GF-D8 (cell line): ENCODE results near the gene PYURF.
"Not testable (repeated sequence)": the region's sequence is repeated elsewhere in the genome, so short reads cannot be mapped to it uniquely, and the experiment has no call there.

ENCODE experiments used
- DNase-seq: peaks from one replicate; lab custom pipeline; 2025; lab: John Stamatoyannopoulos, UW

The PYURF gene, protein sequence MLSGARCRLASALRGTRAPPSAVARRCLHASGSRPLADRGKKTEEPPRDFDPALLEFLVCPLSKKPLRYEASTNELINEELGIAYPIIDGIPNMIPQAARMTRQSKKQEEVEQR

DNA sequence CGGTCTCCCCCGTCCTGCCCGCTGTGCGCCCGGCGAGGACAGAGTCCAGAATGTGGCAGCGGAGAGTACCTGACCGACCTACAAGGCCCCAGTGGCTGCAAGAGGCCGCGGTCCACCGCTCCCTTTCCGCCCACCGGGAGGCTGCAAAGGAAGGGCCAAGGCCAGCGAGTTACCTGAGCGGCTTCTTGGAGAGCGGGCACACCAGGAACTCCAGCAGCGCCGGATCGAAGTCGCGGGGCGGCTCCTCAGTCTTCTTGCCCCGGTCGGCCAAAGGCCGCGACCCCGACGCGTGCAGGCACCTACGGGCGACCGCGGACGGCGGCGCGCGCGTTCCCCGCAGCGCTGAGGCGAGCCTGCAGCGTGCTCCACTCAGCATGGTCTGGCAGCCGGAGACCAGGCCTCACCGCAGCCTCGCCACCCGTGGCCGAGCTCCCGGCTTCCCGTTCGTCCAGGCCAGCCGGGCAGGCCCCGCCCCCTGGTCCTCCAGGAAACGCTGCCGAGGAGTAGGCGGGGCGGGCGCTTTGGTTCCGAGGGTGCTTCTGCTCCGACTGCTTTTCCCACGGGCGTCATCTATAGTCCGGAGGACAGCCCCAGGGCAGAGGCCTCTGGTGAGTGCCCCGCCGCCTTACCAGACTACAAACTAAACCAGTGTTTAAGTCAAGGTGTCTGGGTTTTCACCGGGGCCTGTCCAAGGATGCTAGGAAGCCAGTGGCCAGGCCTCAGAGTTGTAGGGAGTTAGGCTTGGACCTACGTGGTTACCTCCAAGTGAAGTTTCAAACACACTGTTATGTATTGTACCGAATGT lies at the start of gene PYURF:
Gene PYURF (minus strand): TSS at position 452 of the 805 bp plus-strand sequence. CDS start 76 bp downstream, at position 376.
- peak; percentile 83 for DNase-seq

- DNase-seq, result no peak
Observed at GRCh38 chr4:88570001-88570400, 46.4 kb upstream of the PYURF start.

DNA sequence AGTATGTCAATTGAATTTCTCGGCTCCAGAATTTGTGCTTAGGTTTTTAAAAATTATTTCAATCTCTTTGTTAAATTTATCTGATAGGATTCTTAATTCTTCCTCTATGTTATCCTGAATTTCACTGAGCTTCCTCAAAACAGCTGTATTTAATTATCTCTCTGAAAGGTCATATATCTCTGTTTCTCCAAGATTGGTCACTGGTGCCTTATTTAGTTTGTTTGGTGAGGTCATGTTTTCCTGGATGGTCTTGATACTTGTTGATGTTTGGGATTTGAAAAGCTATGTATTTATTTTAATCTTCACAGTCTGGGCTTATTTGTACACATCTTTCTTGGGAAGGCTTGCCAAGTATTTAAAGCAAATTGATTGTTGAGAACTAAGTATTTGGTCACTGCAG lies 44.0 kb upstream of the PYURF start:
- no peak for DNase-seq

GRCh38 chr4:88549815-88550214 lies 26.2 kb upstream of the PYURF start:
- DNase-seq, result no peak

DNA sequence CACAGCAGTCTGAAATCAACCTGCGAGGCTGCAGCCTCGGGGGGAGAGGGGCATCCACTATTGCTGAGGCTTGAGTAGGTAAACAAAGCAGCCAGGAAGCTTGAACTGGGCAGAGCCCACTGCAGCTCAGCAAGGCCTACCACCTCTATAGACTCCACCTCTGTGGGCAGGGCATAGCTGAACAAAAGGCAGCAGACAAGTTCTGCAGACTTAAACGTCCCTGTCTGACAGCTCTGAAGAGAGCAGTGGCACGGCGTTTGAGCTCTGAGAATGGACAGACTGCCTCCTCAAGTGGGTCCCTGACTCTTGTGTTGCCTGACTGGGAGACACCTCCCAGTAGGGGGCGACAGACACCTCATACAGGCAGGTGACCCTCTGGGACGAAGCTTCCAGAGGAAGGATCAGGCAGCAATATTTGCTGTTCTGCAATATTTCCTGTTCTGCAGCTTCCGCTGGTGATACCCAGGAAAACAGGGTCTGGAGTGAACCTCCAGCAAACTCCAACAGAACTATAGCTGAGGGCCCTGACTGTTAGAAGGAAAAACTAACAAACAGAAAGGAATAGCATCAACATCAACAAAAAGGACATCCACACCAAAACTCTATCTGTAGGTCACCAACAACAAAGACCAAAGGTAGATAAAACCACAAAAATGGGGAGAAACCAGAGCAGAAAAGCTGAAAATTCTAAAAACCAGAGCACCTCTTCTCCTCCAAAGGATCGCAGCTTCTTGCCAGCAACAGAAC lies 15.9 kb upstream of the PYURF start:
- not testable (repeated sequence) for DNase-seq

DNA sequence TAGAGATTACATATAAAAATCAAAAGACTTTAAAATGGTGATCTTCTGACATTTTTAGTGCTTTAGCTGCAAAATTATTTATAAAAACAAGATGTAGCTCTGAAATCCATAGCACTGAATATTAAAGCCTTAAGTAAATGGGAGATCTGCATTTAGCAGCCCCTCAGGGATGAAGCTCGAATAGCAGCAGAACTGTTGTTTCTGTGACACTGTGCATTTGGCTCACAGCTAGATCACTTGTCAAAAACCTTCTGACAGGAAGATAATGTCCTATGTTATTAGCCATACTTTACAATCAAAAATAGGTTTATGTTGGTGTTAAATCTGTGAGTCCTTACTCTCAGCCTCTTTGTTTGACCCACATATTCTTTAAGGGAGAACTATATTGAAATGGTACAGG lies 14.1 kb upstream of the PYURF start:
- DNase-seq, result no peak

GRCh38 chr4:88535090-88535755 lies 11.6 kb upstream of the PYURF start:
- DNase-seq, result no peak

- DNase-seq, result no peak
Observed at GRCh38 chr4:88533937-88534750, 10.6 kb upstream of the PYURF start.

GRCh38 chr4:88533088-88533790 lies 9.7 kb upstream of the PYURF start:
- DNase-seq, result no peak

GRCh38 chr4:88531549-88531948 lies 8.0 kb upstream of the PYURF start:
- DNase-seq, result no peak

DNA sequence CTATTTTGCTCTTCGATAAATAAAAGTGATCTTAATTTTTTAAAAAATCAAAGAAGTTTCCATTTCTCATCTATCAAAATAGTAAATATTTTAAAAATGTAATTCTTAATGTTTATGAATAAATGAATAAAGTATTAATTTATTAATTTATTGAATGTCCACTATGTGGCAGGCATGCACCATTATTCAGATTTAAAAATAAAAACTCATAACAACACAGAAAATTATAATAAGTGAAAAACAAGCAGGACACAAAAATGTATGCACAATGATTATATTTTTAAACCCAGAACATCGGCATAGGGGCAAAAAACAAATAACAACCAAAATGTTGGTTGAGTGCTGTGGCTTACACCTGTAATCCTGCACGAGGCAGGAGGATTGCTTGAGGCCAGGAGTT lies 5.3 kb upstream of the PYURF start:
- DNase-seq, result no peak

DNA sequence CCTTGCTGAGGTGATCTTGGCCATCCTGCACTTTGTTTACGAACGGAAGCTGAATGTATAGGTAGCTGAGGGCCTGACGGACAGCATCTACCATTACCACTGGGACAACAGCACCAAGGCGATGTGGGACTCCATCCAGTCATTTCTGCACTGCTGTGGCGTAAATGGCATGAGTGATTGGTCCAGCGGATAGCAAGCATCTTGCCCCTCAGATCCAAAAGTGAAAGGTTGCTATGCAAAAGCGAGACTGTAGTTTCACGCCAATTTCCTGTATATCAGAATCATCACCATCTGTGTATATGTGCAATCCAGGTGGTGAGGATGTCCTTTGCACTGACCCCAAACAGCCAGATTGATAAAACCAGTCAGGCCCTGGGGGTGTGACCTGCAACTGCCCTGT lies 4.2 kb upstream of the PYURF start:
- no peak for DNase-seq

DNA sequence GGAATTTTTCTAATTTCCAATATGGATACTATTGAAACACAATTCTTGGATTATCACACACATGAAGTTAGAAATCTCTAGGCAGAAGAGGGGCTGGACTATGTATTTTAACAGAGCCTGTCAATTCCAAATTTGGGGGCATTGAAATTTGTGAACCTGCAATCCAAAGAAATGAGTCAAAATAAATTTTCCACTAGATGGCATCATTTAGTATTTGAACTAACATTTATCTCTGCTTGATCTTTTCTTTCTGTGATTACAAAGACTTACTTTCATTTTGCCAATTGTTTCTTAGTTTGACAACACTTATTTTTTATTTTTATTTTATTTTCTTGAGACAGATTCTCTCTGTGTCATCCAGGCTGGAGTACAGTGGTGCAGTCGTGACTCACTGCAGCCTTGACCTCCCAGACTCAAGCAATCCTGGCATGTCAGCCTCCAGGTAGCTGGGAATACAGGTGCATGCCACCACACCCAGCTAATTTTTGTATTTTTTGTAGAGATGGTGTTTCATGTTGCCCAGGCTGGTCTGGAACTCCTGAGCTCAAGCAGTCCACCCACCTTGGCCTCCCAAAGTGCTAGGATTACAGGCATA lies 2.7 kb upstream of the PYURF start:
- DNase-seq, result peak; percentile 26

DNA sequence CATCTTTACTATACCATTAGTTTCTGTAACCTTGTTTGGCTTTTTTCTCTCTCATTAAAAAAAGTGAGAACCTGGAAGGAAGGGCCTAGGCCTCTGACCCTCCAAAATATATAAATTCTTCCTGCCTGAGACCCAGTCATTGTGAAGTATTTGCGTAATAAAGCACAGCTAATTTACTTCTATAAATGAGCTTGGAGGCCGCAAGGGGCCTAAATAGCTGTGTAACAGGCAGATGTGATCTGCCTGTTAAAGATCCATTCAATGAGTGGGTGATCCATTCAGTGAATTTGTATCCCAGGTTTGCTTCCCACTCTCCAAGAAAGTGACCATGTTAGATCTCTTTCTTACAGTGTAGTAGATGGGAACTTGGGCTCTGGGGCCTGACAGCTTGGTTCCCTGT lies 595 bp upstream of the PYURF start:
- peak; percentile 49 for DNase-seq

DNA sequence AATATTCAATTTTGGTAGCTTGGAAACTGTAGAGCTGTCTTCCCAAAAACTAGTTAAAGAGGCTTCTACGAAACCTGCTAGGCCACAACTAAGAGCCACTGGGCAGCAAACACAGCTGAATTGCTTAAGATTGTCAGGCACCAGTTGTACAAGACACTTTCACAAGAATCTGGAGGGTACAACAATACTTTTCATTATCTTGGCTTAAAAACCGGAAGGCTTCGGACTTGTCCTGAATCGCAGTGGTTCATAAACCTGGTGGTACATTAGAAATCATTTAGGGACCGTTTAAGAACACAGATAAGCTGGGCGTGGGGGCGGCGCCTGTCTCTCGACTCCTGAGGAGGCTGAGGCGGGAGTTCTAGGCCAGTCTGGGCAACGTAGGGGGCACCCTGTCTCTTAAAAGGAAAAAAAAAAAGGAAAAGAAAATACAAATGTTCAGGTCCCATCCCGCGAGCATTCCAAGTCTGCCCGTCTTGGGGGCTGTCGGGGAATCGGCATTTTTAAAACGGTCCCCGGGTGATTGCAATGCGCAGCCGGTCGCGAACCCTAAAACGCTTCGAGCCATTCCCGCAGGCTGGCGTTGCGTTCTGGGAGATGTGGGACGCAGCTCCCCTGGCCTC lies 763 bp downstream of the PYURF start:
- peak; percentile 32 for DNase-seq

DNA sequence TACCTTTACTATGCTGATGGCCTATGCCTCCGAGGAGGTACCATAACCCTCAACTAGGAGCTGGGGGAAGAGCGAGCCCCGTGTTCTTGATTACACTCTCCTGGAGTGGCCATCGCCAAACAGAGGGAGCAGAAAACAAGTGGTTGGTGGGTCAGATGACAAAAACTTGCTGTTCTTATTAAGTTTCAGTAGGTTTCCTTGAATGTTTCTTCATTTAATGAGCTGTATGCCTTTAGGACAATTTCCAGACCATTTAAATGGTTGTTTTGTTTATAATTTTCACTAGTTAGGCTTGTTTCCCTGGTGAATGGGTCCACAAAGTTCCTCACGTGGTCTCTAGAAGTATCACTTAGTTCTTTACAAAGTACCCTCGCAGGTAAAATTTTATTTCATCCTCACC lies 4.7 kb downstream of the PYURF start:
- no peak for DNase-seq

GRCh38 chr4:88517825-88518224 lies 5.8 kb downstream of the PYURF start:
- DNase-seq, result no peak

DNA sequence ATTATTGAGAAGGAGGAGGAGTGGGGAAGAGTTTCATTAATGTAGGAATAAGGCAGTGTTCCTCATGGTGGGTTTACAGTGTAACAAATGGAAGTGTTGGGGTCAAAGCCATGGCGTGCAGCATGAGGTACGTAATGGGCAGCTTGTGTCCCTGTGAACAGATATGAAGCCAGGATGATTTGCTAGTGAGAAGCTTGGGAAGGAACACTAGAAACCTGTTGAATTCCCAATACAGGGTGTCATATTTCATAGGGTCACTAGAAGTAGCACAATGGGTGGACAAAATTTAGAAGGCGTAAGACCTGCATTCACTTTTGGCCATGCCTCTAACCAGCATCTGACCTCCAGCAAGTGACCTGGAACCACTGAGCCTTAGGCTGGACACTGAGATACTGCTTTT lies 6.8 kb downstream of the PYURF start:
- DNase-seq, result no peak

GRCh38 chr4:88514557-88515511 lies 8.7 kb downstream of the PYURF start:
- no peak for DNase-seq
